NCI-H524 treated with DMSO at 0.1 percent for 48 hours (cell line): ENCODE results near the gene CACNB1.
A peak's percentile ranks its signal among the peaks of the same experiment; 100 is the strongest.
"Not testable (repeated sequence)": the region's sequence is repeated elsewhere in the genome, so short reads cannot be mapped to it uniquely, and the experiment has no call there.

Experiments used
- DNase-seq: peaks from one replicate; lab custom pipeline; 2025; lab: John Stamatoyannopoulos, UW

Gene CACNB1

GRCh38 chr17:39174920-39175694, 22.4 kb downstream of the CACNB1 start:
- DNase-seq = peak; percentile 57

GRCh38 chr17:39173526-39174274, 23.8 kb downstream of the CACNB1 start:
- no peak for DNase-seq

DNA sequence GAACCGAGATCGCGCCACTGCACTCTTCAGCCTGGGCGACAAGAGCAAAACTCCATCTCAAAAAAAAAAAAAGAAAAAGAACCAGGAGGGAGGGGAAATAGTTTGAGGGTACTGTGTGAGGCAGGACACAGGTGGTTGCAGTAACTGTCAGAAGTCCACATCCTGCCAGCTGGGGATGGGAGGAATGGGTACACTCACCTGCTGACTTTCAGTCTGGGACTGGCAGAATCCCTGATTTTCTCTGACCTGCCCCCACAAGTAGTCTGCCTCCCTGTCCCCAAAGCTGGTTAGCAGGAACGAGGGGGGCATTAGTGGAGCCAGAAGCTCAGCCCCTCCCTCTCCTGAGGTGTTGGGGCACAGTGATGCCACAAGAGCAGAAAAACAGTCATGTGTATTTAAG, 24.4 kb downstream of the CACNB1 start:
- no peak for DNase-seq

- DNase-seq = no peak
Observed at GRCh38 chr17:39171933-39172332, 25.5 kb downstream of the CACNB1 start.

- DNase-seq = no peak
Observed at GRCh38 chr17:39170558-39170957, 26.9 kb downstream of the CACNB1 start.

DNA sequence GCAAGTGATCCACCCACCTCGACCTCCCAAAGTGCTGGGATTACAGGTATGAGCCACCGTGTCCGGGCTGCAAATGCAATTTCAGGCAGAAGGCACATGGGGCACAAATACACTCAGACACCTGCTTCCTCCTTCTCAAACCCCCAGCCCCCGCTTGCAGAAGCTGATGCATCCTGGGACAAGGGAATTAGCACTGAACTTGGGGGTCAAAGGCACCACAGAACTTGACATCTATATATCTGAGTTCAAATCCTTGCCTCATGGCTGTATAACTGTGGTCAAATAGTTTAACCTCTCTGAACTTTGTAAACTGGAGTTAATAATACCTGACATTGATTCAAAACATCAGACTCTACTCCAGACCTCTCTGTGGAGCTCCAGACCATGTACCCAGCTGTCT, 27.4 kb downstream of the CACNB1 start:
- no peak for DNase-seq

DNA sequence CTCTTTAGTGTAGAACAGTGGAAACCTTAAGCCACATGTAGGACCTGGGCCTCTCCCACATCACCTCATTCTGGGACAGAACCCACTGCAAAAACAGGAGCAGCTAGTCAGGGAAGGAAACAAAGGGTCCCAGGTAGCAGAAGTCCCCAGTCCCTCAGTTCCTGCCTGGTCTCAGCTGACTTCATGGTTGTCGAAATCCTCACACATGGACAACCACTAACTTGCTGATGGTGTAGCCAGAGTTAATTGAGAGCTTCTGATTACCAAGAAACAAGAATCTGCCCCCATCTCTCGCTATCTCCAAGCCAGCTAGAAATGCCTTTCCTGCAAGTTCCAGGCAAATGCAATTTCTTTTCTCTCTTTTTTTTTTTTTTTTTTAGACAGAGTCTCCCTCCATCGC, 28.0 kb downstream of the CACNB1 start:
- DNase-seq = no peak

- DNase-seq = no peak
Observed at GRCh38 chr17:39169101-39169500, 28.4 kb downstream of the CACNB1 start.

DNA sequence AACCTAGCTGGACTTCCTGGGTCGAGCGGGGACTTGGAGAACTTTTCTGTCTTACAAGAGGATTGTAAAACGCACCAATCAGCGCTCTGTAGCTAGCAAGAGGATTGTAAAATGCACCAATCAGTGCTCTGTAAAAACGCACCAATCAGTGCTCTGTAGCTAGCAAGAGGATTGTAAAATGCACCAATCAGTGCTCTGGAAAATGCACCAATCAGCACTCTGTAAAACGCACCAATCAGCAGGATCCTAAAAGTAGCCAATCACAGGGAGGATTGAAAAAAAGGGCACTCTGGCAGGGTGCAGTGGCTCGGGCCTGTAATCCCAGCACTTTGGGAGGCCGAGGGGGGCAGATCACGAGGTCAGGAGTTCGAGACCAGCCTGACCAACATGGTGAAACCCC, 29.0 kb downstream of the CACNB1 start:
- DNase-seq = not testable (repeated sequence)

GRCh38 chr17:39167476-39167875, 30.0 kb downstream of the CACNB1 start:
- DNase-seq = peak; percentile 92

- peak; percentile 29 for DNase-seq
Observed at GRCh38 chr17:39166437-39167335, 30.8 kb downstream of the CACNB1 start.

DNA sequence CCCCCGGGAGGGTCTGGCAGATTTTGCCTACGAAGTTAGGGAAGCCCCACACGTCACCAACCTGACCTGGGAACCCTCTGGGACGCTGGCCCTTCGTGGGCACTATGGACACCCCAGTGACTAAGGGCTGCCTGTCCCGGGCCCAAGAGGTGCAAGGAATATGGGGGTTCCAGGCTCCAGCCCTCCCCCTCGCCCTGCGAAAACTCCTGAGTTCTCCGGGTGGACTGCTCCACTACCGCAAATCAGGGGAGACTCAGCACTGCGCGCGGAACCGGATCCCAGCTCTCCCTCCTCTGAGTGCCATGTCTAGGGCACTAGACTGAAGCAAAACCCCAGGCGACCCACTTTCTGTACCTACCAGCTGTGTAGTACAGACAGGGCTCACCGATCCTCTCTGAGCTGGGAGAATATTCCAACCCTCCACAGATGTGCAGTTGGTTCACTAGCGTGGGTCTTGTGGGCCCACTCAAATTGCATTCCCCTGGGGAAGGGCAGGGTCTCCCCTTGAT, 31.6 kb downstream of the CACNB1 start, which contains the start of gene ARL5C:
TSS of gene ARL5C (minus strand) at position 321 of the 509 bp plus-strand sequence. CDS start 401 bp downstream, outside the sequence.
- no peak for DNase-seq

- no peak for DNase-seq
Observed at GRCh38 chr17:39165178-39165840, 32.2 kb downstream of the CACNB1 start.

DNA sequence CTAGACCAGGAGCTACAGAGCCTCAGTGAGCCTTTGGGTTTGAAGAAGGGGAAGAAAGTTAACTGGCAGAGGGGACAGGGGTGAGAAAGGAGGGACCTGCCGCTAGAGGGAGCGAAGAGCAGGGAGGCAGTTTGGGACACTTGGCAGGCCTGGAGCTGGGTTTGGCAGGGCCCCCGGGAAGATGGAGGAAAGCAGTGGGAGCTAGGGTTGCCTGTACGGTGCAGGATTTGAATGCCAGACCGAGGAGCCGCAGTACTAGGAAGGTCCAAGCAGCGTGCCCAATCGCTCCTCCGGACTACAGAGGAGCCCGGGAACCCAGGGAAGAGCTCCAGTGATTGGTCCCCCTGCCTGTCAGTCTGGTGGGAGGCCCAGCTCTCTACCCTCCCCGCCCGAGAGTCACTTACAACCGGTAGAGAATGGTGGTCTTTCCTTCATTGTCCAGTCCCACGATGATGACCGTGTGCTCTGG, 32.8 kb downstream of the CACNB1 start:
- DNase-seq = peak; percentile 17

DNA sequence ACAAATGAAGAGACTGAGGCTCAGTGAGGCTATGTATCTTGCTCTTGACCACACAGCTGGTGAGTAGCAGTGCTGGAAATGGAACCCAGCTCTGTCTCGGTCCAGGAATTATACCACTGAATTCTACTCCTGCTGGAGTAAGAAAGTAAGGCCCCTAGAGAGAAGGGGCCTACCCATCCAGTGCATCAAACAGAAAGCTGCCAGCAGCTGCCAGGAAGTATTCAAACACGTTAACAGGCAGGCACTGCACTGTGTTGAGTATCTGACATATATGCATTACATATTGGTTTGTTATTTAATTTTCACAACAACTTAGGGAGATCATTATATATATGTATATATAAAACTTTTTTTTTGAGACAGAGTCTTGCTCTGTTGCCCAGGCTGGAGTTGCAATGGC, 35.5 kb downstream of the CACNB1 start:
- DNase-seq = no peak

GRCh38 chr17:39158623-39159022, 38.8 kb downstream of the CACNB1 start:
- no peak for DNase-seq

DNA sequence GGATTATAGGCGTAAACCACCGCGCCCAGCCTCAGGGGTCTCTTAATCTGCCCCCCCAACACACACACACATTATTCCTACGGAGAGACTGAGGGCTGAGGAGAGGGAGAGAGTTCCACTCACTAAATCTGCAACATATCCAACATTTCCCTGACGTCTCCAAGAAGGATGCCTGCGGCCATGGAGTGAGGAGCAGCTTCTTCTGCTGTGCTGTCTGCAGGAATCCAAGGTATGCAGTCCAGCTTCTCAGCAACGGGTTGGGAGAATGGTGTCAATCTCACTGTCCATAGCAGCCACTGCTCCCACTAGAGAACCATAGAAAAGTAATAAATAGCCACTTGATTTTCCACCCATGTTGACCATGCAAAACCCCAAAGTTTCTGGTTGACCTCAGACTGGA, 41.0 kb downstream of the CACNB1 start:
- no peak for DNase-seq

GRCh38 chr17:39155654-39156053, 41.8 kb downstream of the CACNB1 start:
- DNase-seq = no peak

- peak; percentile 76 for DNase-seq
Observed at GRCh38 chr17:39153599-39154051, 43.8 kb downstream of the CACNB1 start.

- DNase-seq = no peak
Observed at GRCh38 chr17:39151943-39152818, 45.3 kb downstream of the CACNB1 start.
